H1 (cell line): Measurements from ENCODE around the gene SLC26A11.

ENCODE experiments used
- BRCA1 ChIP-seq: IDR thresholded peaks from 2 replicates; pipeline ENCODE4 v1.6.1; 2012; ENCODE audit warnings: low read depth, low read length, improper control_type of control experiment
- CHD2 ChIP-seq: IDR thresholded peaks from 2 replicates; pipeline ENCODE4 v1.6.1; 2012; ENCODE audit warnings: low read length, improper control_type of control experiment
- POLR2A ChIP-seq, 2 experiments: IDR thresholded peaks; 1 replicate in 1 of 2; 2 replicates in 1 of 2; pipeline ENCODE4 v1.6.1; 2011; ENCODE audit warnings: low read depth in 2 of 2, low read length in 2 of 2, mild to moderate bottlenecking in 2 of 2; ENCODE audit errors: control extremely low read depth in 1 of 2
- POU5F1 ChIP-seq: IDR thresholded peaks from 2 replicates; pipeline ENCODE4 v1.6.1; 2011; ENCODE audit warnings: low read depth, mild to moderate bottlenecking, low read length, moderate library complexity
- RAD21 ChIP-seq, 2 experiments: IDR thresholded peaks in 1 of 2; conservative IDR thresholded peaks in 1 of 2; 2 replicates each; pipeline ENCODE4 v1.6.1; 2011; ENCODE audit warnings: low read depth in 2 of 2, low read length in 2 of 2, improper control_type of control experiment in 1 of 2, inconsistent platforms in 1 of 2, mild to moderate bottlenecking in 1 of 2, moderate library complexity in 1 of 2
- RFX5 ChIP-seq: IDR thresholded peaks from 2 replicates; pipeline ENCODE4 v1.6.1; 2011; ENCODE audit warnings: low read depth, low read length, improper control_type of control experiment, borderline replicate concordance
- RNF2 ChIP-seq: fragments of 200-900, 300-1000 bp; sonication (generic); IDR thresholded peaks from 2 replicates; pipeline ENCODE4 v1.7.1; 2016; ENCODE audit warnings: borderline replicate concordance, low read depth, mild to moderate bottlenecking, antibody characterized with exemption, low read length; ENCODE audit not compliant: poor library complexity, severe bottlenecking; ENCODE audit errors: missing control alignments
- SIN3A ChIP-seq, 2 experiments: IDR thresholded peaks in 1 of 2; conservative IDR thresholded peaks in 1 of 2; 2 replicates each; pipeline ENCODE4 v1.6.1; 2011 to 2012; ENCODE audit warnings: low read length in 2 of 2, improper control_type of control experiment in 1 of 2, low read depth in 1 of 2, mild to moderate bottlenecking in 1 of 2
- SP1 ChIP-seq: IDR thresholded peaks from 2 replicates; pipeline ENCODE4 v1.6.1; 2011; ENCODE audit warnings: low read depth, low read length
- TAF1 ChIP-seq: IDR thresholded peaks from 2 replicates; pipeline ENCODE4 v1.6.1; 2011; ENCODE audit warnings: mild to moderate bottlenecking, low read depth, low read length
- ZNF274 ChIP-seq: IDR thresholded peaks from 2 replicates; pipeline ENCODE4 v1.7.0; 2012; ENCODE audit warnings: low read length, borderline replicate concordance; ENCODE audit errors: extremely low read depth
- TF ChIP-seq, protein P1 (sequence below), 3 experiments: IDR thresholded peaks; 1 replicate in 2 of 3; 2 replicates in 1 of 3; pipeline versions ENCODE4 v1.5.1 to v1.6.1; 2011; ENCODE audit warnings: low read length in 3 of 3, mild to moderate bottlenecking in 3 of 3, inconsistent platforms in 2 of 3, low read depth in 1 of 3, moderate library complexity in 1 of 3; ENCODE audit not compliant: insufficient read depth in 1 of 3; ENCODE audit errors: control extremely low read depth in 1 of 3
- TF ChIP-seq, protein P2 (sequence below): IDR thresholded peaks from 2 replicates; pipeline ENCODE4 v1.6.1; 2012; ENCODE audit warnings: low read length, inconsistent platforms
- TF ChIP-seq, protein P3 (sequence below): IDR thresholded peaks from 2 replicates; pipeline ENCODE4 v1.6.1; 2012; ENCODE audit warnings: inconsistent platforms

DNA sequence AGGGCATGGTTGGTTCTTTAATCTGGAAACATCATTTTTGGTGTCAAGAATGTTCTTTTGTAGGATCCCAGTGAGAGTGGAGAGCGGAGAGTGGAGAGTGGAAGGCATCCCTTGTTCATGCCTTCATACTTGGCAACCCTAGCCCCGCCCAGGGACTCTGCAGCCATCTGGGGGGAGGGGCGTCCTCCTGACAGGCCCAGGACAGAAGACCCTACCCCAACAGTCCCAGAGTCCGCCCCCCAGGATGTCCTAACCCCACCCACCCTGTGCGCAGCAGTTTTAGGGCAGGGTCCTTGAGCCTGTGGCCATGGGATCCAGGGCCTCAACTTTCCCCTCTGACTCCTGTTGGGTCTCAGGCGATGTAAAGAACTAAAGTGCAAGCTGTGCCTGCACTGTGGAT, 4.5 kb downstream of the SLC26A11 start:
- TF ChIP-seq SIN3A (conservative IDR thresholded peaks at IDR 0.05 in 1 of 2, IDR thresholded peaks at IDR 0.05 in 1 of 2; ENCODE audit: low read depth in 1 of 2, low read length in 2 of 2), result no peak
- TF ChIP-seq, protein P1, sequence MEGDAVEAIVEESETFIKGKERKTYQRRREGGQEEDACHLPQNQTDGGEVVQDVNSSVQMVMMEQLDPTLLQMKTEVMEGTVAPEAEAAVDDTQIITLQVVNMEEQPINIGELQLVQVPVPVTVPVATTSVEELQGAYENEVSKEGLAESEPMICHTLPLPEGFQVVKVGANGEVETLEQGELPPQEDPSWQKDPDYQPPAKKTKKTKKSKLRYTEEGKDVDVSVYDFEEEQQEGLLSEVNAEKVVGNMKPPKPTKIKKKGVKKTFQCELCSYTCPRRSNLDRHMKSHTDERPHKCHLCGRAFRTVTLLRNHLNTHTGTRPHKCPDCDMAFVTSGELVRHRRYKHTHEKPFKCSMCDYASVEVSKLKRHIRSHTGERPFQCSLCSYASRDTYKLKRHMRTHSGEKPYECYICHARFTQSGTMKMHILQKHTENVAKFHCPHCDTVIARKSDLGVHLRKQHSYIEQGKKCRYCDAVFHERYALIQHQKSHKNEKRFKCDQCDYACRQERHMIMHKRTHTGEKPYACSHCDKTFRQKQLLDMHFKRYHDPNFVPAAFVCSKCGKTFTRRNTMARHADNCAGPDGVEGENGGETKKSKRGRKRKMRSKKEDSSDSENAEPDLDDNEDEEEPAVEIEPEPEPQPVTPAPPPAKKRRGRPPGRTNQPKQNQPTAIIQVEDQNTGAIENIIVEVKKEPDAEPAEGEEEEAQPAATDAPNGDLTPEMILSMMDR (IDR thresholded peaks at IDR 0.05; ENCODE audit: control extremely low read depth in 1 of 3, insufficient read depth in 1 of 3, low read depth in 1 of 3, low read length in 3 of 3), result no peak
- TF ChIP-seq POLR2A (IDR thresholded peaks at IDR 0.05; ENCODE audit: control extremely low read depth in 1 of 2, low read depth in 2 of 2, low read length in 2 of 2), result no peak
- no peak for TF ChIP-seq RAD21 (IDR thresholded peaks at IDR 0.05 in 1 of 2, conservative IDR thresholded peaks at IDR 0.05 in 1 of 2; ENCODE audit: low read depth in 2 of 2, low read length in 2 of 2)
- TF ChIP-seq RNF2, result no peak
- TF ChIP-seq RFX5, result no peak
- TF ChIP-seq SP1, result no peak
- TF ChIP-seq, protein P2, sequence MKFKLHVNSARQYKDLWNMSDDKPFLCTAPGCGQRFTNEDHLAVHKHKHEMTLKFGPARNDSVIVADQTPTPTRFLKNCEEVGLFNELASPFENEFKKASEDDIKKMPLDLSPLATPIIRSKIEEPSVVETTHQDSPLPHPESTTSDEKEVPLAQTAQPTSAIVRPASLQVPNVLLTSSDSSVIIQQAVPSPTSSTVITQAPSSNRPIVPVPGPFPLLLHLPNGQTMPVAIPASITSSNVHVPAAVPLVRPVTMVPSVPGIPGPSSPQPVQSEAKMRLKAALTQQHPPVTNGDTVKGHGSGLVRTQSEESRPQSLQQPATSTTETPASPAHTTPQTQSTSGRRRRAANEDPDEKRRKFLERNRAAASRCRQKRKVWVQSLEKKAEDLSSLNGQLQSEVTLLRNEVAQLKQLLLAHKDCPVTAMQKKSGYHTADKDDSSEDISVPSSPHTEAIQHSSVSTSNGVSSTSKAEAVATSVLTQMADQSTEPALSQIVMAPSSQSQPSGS, result no peak
- no peak for TF ChIP-seq TAF1
- no peak for TF ChIP-seq ZNF274
- TF ChIP-seq, protein P3, sequence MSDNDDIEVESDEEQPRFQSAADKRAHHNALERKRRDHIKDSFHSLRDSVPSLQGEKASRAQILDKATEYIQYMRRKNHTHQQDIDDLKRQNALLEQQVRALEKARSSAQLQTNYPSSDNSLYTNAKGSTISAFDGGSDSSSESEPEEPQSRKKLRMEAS, result no peak
- no peak for TF ChIP-seq BRCA1
- TF ChIP-seq CHD2, result no peak
- TF ChIP-seq POU5F1, result no peak
